Adrenal gland (tissue), 12 donors: ENCODE data around the gene STEAP1. TPM values are rescaled to one million over a fixed set of nuclear protein-coding genes. Genes with fewer than 3 reads are reported as not detected.

ENCODE experiments used
- DNase-seq, 7 donors: peaks; one replicate each; pipeline ENCODE4 v3.0.0-alpha.2; 2019 to 2020
- H3K27ac ChIP-seq, 5 donors: fragments of 200-600 bp; sonication (generic) in 4 of 5; 1 replicate in 3 of 5; 2 replicates in 2 of 5; pipeline versions ENCODE4 v1.5.1 to v1.8.0; 2016 to 2020; ENCODE audit warnings: mild to moderate bottlenecking in 1 of 5
- H3K27me3 ChIP-seq: fragments of 200-600 bp; 2 replicates; pipeline ENCODE4 v1.8.0; 2021
- H3K36me3 ChIP-seq, 2 donors: fragments of 200-600 bp; replicated peaks in 1 of 2; 1 replicate in 1 of 2; 2 replicates in 1 of 2; pipeline versions ENCODE4 v1.5.1 to v1.8.0; 2018 to 2022
- H3K4me1 ChIP-seq, 2 donors: fragments of 200-600 bp; replicated peaks in 1 of 2; 1 replicate in 1 of 2; 2 replicates in 1 of 2; pipeline versions ENCODE4 v1.5.1 to v1.8.0; 2018 to 2021
- H3K4me3 ChIP-seq, 4 donors: fragments of 200-600 bp; sonication (generic) in 3 of 4; one replicate each; pipeline ENCODE4 v1.5.1; 2016 to 2018
- H3K9me3 ChIP-seq, 3 donors: fragments of 200-600 bp; sonication (generic) in 1 of 3; replicated peaks in 1 of 3; 1 replicate in 2 of 3; 2 replicates in 1 of 3; pipeline versions ENCODE4 v1.5.1 to v1.8.0; 2016 to 2021
- CTCF ChIP-seq, 6 experiments: fragments of 450-650 bp in 4 of 6; fragments of 200-600 bp in 2 of 6; sonication (generic) in 1 of 6; IDR thresholded peaks; 1 replicate in 5 of 6; 2 replicates in 1 of 6; pipeline versions ENCODE4 v1.5.1 to v1.8.0; 2016 to 2021; ENCODE audit warnings: antibody characterized with exemption in 6 of 6, mild to moderate bottlenecking in 2 of 6, moderate library complexity in 1 of 6
- POLR2A ChIP-seq, 2 donors: fragments of 450-650 bp; IDR thresholded peaks; one replicate each; pipeline ENCODE4 v1.6.1; 2017; ENCODE audit warnings: antibody characterized with exemption in 2 of 2, mild to moderate bottlenecking in 2 of 2, moderate library complexity in 1 of 2
- WGBS, 4 donors: extraction: QIAGEN DNeasy Blood & Tissue Kit in 2 of 4; methylation state at CpG; one replicate each; pipeline versions ENCODE4 v1.1.5 to v1.1.7; 2013 to 2017; 5-methylcytosine and 5-hydroxymethylcytosine counted together
- intact Hi-C, 2 donors: fragments of 100-400 bp; cut with DNase I; formaldehyde crosslinking; loops; one replicate each; pipeline versions ENCODE4 v1.14.1 to v1.15.0; 2022 to 2023
- polyA plus RNA-seq, 3 donors: library from polyadenylated mRNA; stranded (reverse); fragments of 200-250 nt in 2 of 3; fragments of 350-450 nt in 1 of 3; fragmentation: Illumina TruSeq in 1 of 3; extraction: RNeasy Lipid Tissue Mini Kit (QIAGEN cat#74804) in 1 of 3; gene quantifications; one replicate each; pipeline ENCODE4 v1.2.3, GENCODE V29; 2013 to 2014
- total RNA-seq, 9 donors: library from RNA; depleted of rRNA in 4 of 9; stranded (reverse); fragments of >200 nt in 4 of 9; fragments of 120-200 nt in 1 of 9; fragmentation: NEBNext Ultra II Directional in 1 of 9; extraction: Animal tissue kit (Norgen Biotek cat#: 25700) in 1 of 9; gene quantifications; one replicate each; pipeline versions ENCODE4 v1.1.0 to v1.2.4, GENCODE V29; 2013 to 2023
- donor health status: healthy with polysubstance abuse.
- donor health status: Bipolar disorder and iron deficiency.
- donor health status: DM: yes; HTN: yes; CAD: no.
- donor health status: DM: no; HTN: no; CAD: no.
- donor health status: DM: no; HTN: no; CAD: no.
- donor health status: DM: yes; HTN: yes; CAD: no.

STEAP1 gene
- total and polyA plus RNA-seq, 12 donors, result 0.35 to 11.8 (median 2.0) TPM

- no peak overlapping the region for H3K27ac ChIP-seq
- no peaks in the 10 kb centered on the region for H3K36me3 ChIP-seq
- DNase-seq, result no peak
- no peaks in the 10 kb centered on the region for H3K9me3 ChIP-seq
- TF ChIP-seq POLR2A (IDR thresholded peaks at IDR 0.05) (no peak), CTCF (IDR thresholded peaks at IDR 0.05) (no peak)
- intact Hi-C loops, result no loop called here
- no peaks in the 10 kb centered on the region for H3K27me3 ChIP-seq
- no peaks in the 10 kb centered on the region for H3K4me1 ChIP-seq
- H3K4me3 ChIP-seq, result no peak overlapping the region
Observed at GRCh38 chr7:90190995-90191394, 36.7 kb downstream of the STEAP1 start.

- DNase-seq, result no peak
- intact Hi-C loops, result no loop called here
- H3K27ac ChIP-seq, result no peak overlapping the region
- WGBS, 4 donors, result 73 to 92% (median 87%) methylated on average over 1 of the region's 1 CpG
- no peaks in the 10 kb centered on the region for H3K9me3 ChIP-seq
- no peak overlapping the region for H3K4me3 ChIP-seq
- H3K27me3 ChIP-seq, result no peaks in the 10 kb centered on the region
- H3K36me3 ChIP-seq, result no peaks in the 10 kb centered on the region
- TF ChIP-seq POLR2A (IDR thresholded peaks at IDR 0.05) (no peak), CTCF (IDR thresholded peaks at IDR 0.05) (no peak)
- no peaks in the 10 kb centered on the region for H3K4me1 ChIP-seq
Observed at GRCh38 chr7:90191648-90192047, 37.4 kb downstream of the STEAP1 start.

- Histone ChIP-seq H3K4me1 (no peaks in the 10 kb centered on the region), H3K4me3 (no peak overlapping the region), H3K9me3 (no peaks in the 10 kb centered on the region), H3K36me3 (no peaks in the 10 kb centered on the region), H3K27me3 (no peaks in the 10 kb centered on the region), H3K27ac (no peak overlapping the region)
- TF ChIP-seq CTCF (IDR thresholded peaks at IDR 0.05), result no peak
- TF ChIP-seq POLR2A (IDR thresholded peaks at IDR 0.05), result no peak
- 34 to 84% (median 59%) methylated on average over 2 of the region's 2 CpGs for WGBS, 4 donors
- no peak for DNase-seq
- intact Hi-C loops, result no loop called here
Observed at GRCh38 chr7:90192876-90193750, 38.8 kb downstream of the STEAP1 start.

- H3K4me1 ChIP-seq, result no peaks in the 10 kb centered on the region
- intact Hi-C loops, result no loop called here
- WGBS, 4 donors, result 75 to 81% (median 77%) methylated on average over 10 of the region's 10 CpGs
- TF ChIP-seq CTCF (IDR thresholded peaks at IDR 0.05) (no peak), POLR2A (IDR thresholded peaks at IDR 0.05) (no peak)
- no peak for DNase-seq
- no peak overlapping the region for H3K27ac ChIP-seq
- H3K27me3 ChIP-seq, result no peaks in the 10 kb centered on the region
- no peak overlapping the region for H3K4me3 ChIP-seq
- H3K36me3 ChIP-seq, result no peaks in the 10 kb centered on the region
- H3K9me3 ChIP-seq, result no peaks in the 10 kb centered on the region
Observed at GRCh38 chr7:90194911-90195809, 40.9 kb downstream of the STEAP1 start.
